H9 (cell line): ENCODE results near the gene KCNH1. TPM values are rescaled to one million over a fixed set of nuclear protein-coding genes. Genes with fewer than 3 reads are reported as not detected.

Source experiments
- DNase-seq: peaks from one replicate; pipeline ENCODE4 v3.0.0-alpha.2; 2017
- H2AFZ ChIP-seq: one replicate; pipeline ENCODE4 v1.6.1; 2013; ENCODE audit warnings: mild to moderate bottlenecking, low read length, control low read depth, moderate library complexity
- H2AK5ac ChIP-seq: 2 replicates; pipeline ENCODE4 v1.6.1; 2013; ENCODE audit warnings: low read length, control low read depth, mixed read lengths; ENCODE audit not compliant: insufficient read length
- H2BK120ac ChIP-seq: one replicate; pipeline ENCODE4 v1.6.1; 2013; ENCODE audit warnings: low read depth, mild to moderate bottlenecking, low read length, control low read depth, inconsistent platforms; ENCODE audit not compliant: poor library complexity, severe bottlenecking
- H2BK12ac ChIP-seq: 2 replicates; pipeline ENCODE4 v1.6.1; 2013; ENCODE audit warnings: low read length, control low read depth, mixed read lengths, low read depth; ENCODE audit not compliant: insufficient read length
- H2BK15ac ChIP-seq: 2 replicates; pipeline ENCODE4 v1.6.1; 2013; ENCODE audit warnings: low read depth, low read length, control low read depth
- H2BK20ac ChIP-seq: one replicate; pipeline ENCODE4 v1.6.1; 2013; ENCODE audit warnings: low read depth, mild to moderate bottlenecking, low read length, control low read depth, inconsistent platforms; ENCODE audit not compliant: poor library complexity, severe bottlenecking
- H2BK5ac ChIP-seq: 2 replicates; pipeline ENCODE4 v1.6.1; 2013; ENCODE audit warnings: low read length, control low read depth, mixed read lengths; ENCODE audit not compliant: insufficient read length
- H3K14ac ChIP-seq: 2 replicates; pipeline ENCODE4 v1.6.1; 2013; ENCODE audit warnings: low read length, control low read depth; ENCODE audit not compliant: insufficient read depth
- H3K18ac ChIP-seq: 2 replicates; pipeline ENCODE4 v1.6.1; 2013; ENCODE audit warnings: low read depth, mild to moderate bottlenecking, mixed read lengths, low read length, control low read depth; ENCODE audit not compliant: insufficient read length
- H3K23ac ChIP-seq: 2 replicates; pipeline ENCODE4 v1.6.1; 2013; ENCODE audit warnings: low read length, control low read depth, mixed read lengths, low read depth; ENCODE audit not compliant: insufficient read length
- H3K23me2 ChIP-seq: 2 replicates; pipeline ENCODE4 v1.6.1; 2013; ENCODE audit warnings: low read depth, mild to moderate bottlenecking, mixed read lengths, low read length, control low read depth; ENCODE audit not compliant: insufficient read length, poor library complexity, severe bottlenecking
- H3K27ac ChIP-seq: 2 replicates; pipeline ENCODE4 v1.5.1; 2013; ENCODE audit warnings: low read length, control low read depth, mixed read lengths, low read depth; ENCODE audit not compliant: insufficient read length
- H3K27me3 ChIP-seq: 2 replicates; pipeline ENCODE4 v1.6.1; 2013; ENCODE audit warnings: low read length, control low read depth, inconsistent platforms; ENCODE audit not compliant: insufficient read depth
- H3K4ac ChIP-seq: 2 replicates; pipeline ENCODE4 v1.6.1; 2013; ENCODE audit warnings: low read depth, mild to moderate bottlenecking, control low read depth, inconsistent platforms, low read length, moderate library complexity
- H3K4me1 ChIP-seq: 2 replicates; pipeline ENCODE4 v1.6.1; 2013; ENCODE audit warnings: low read length, control low read depth, inconsistent platforms; ENCODE audit not compliant: insufficient read depth
- H3K4me2 ChIP-seq: 2 replicates; pipeline ENCODE4 v1.6.1; 2013; ENCODE audit warnings: low read length, control low read depth, mixed read lengths; ENCODE audit not compliant: insufficient read length, insufficient read depth
- H3K56ac ChIP-seq: 2 replicates; pipeline ENCODE4 v1.6.1; 2013; ENCODE audit warnings: low read depth, mild to moderate bottlenecking, mixed read lengths, low read length, control low read depth; ENCODE audit not compliant: insufficient read length
- H3K79me1 ChIP-seq: 2 replicates; pipeline ENCODE4 v1.6.1; 2013; ENCODE audit warnings: low read depth, mild to moderate bottlenecking, moderate library complexity, low read length, control low read depth, inconsistent platforms; ENCODE audit not compliant: insufficient read depth, poor library complexity, severe bottlenecking
- H3K79me2 ChIP-seq: 2 replicates; pipeline ENCODE4 v1.6.1; 2013; ENCODE audit warnings: low read length, control low read depth, inconsistent platforms; ENCODE audit not compliant: insufficient read depth
- H3K9ac ChIP-seq: 2 replicates; pipeline ENCODE4 v1.6.1; 2013; ENCODE audit warnings: low read length, control low read depth, mixed read lengths; ENCODE audit not compliant: insufficient read length; ENCODE audit errors: extremely low read depth
- H3K9me3 ChIP-seq: one replicate; pipeline ENCODE4 v1.6.1; 2013; ENCODE audit warnings: low read depth, low read length, inconsistent platforms; ENCODE audit not compliant: control insufficient read depth
- H3T11ph ChIP-seq: one replicate; pipeline ENCODE4 v1.6.1; 2013; ENCODE audit warnings: mild to moderate bottlenecking, low read length, control low read depth, inconsistent platforms
- H4K20me1 ChIP-seq: one replicate; pipeline ENCODE4 v1.6.1; 2013; ENCODE audit not compliant: control insufficient read depth, insufficient read length, insufficient read depth
- H4K5ac ChIP-seq: 2 replicates; pipeline ENCODE4 v1.6.1; 2013; ENCODE audit warnings: low read depth, mild to moderate bottlenecking, mixed read lengths, low read length, control low read depth; ENCODE audit not compliant: insufficient read length
- H4K8ac ChIP-seq: replicated peaks from 2 replicates; pipeline ENCODE4 v1.6.1; 2013; ENCODE audit warnings: low read length, control low read depth, mixed read lengths, low read depth; ENCODE audit not compliant: insufficient read length
- H4K91ac ChIP-seq: 2 replicates; pipeline ENCODE4 v1.6.1; 2013; ENCODE audit warnings: low read depth, mild to moderate bottlenecking, moderate library complexity, mixed read lengths, low read length, control low read depth; ENCODE audit not compliant: insufficient read length
- H3K27ac Mint-ChIP-seq, 3 experiments: 2 replicates in 2 of 3; 3 replicates in 1 of 3; pipeline ENCODE4 v1.8.0; 2020 to 2021; ENCODE audit warnings: mixed read lengths in 3 of 3, mild to moderate bottlenecking in 1 of 3, moderate library complexity in 1 of 3
- H3K27me3 Mint-ChIP-seq: 2 replicates; pipeline ENCODE4 v1.8.0; 2021; ENCODE audit warnings: low read depth, mild to moderate bottlenecking, moderate library complexity, mixed read lengths
- H3K36me3 Mint-ChIP-seq, 3 experiments: 2 replicates in 2 of 3; 3 replicates in 1 of 3; pipeline ENCODE4 v1.8.0; 2020 to 2021; ENCODE audit warnings: low read depth in 3 of 3, mixed read lengths in 3 of 3; ENCODE audit not compliant: insufficient read depth in 1 of 3
- H3K4me1 Mint-ChIP-seq, 2 experiments: 2 replicates each; pipeline ENCODE4 v1.8.0; 2020; ENCODE audit warnings: mixed read lengths in 2 of 2
- H3K4me3 Mint-ChIP-seq, 2 experiments: 2 replicates in 1 of 2; 3 replicates in 1 of 2; pipeline ENCODE4 v1.8.0; 2020 to 2021; ENCODE audit warnings: mild to moderate bottlenecking in 2 of 2, mixed read lengths in 2 of 2, moderate library complexity in 1 of 2
- H3K9me3 Mint-ChIP-seq, 2 experiments: 2 replicates in 1 of 2; 3 replicates in 1 of 2; pipeline ENCODE4 v1.8.0; 2020; ENCODE audit warnings: mild to moderate bottlenecking in 2 of 2, mixed read lengths in 2 of 2, moderate library complexity in 1 of 2
- WGBS: extraction: QIAGEN DNeasy Blood & Tissue Kit; methylation state at CpG from one replicate; pipeline ENCODE4 v1.1.7; 2013; ENCODE audit warnings: missing lambda C conversion rate, low lambda C conversion rate, mixed read lengths; ENCODE audit not compliant: insufficient read length; ENCODE audit errors: extremely low coverage; 5-methylcytosine and 5-hydroxymethylcytosine counted together
- total RNA-seq: library from RNA; stranded (reverse); gene quantifications from 2 replicates; pipeline ENCODE4 v1.2.1, GENCODE V29; 2021
- TF ChIP-seq, protein P1 (sequence below): fragments of 200-600 bp; sonication (generic); conservative IDR thresholded peaks from 3 replicates; pipeline ENCODE4 v1.8.0; 2021; ENCODE audit warnings: antibody characterized with exemption, mild to moderate bottlenecking

Gene KCNH1
- total RNA-seq, 1 experiment from 2014 or later = 0.11 TPM

DNA sequence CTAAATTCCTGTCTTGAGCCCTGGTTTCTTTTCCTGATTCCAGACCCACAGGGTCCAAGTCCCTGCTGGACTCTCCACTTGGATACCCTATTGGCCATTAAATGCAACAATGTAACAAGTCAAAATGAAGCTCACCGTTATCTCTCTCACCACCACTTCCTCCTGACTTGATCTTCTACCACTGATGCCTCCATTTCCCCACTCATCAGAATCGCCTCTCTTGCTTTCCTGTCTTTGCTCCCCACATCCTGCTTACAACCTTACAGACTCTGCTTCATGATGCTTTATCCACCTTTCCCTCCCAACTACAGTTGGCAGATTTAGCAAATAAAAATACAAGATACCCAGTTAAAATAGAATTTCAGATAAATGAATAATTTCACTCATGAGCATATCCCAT is 343.8 kb downstream of the KCNH1 start:
- H4K8ac ChIP-seq = no peak overlapping the region
- H2BK120ac ChIP-seq = no peak overlapping the region
- no peak overlapping the region for H3K27ac ChIP-seq
- no peak overlapping the region for H3K14ac ChIP-seq
- H3K23me2 ChIP-seq = no peaks in the 10 kb centered on the region
- H2BK15ac ChIP-seq = no peak overlapping the region
- H3K56ac ChIP-seq = no peak overlapping the region
- H2BK20ac ChIP-seq = no peak overlapping the region
- no CpG with 5 or more reads among the region's 2 CpGs for WGBS
- no peak overlapping the region for H3K18ac ChIP-seq
- no peak for DNase-seq
- no peak overlapping the region for H2AK5ac ChIP-seq
- no peak overlapping the region for H3K4ac ChIP-seq
- H2BK5ac ChIP-seq = no peak overlapping the region
- Mint-ChIP-seq H3K4me1 (no peaks in the 10 kb centered on the region), H3K9me3 (no peaks in the 10 kb centered on the region), H3K27me3 (no peaks in the 10 kb centered on the region; the same call in 1 of the 2 replicates), H3K36me3 (no peaks in the 10 kb centered on the region), H3K27ac (no peak overlapping the region; a peak in 1 of 7 replicates), H3K4me3 (no peak overlapping the region)
- H3K4me2 ChIP-seq = no peak overlapping the region
- H4K91ac ChIP-seq = no peak overlapping the region
- H3K27me3 ChIP-seq = no peaks in the 10 kb centered on the region
- H3K9ac ChIP-seq = no peak overlapping the region
- no peaks in the 10 kb centered on the region for H3K4me1 ChIP-seq
- no peak overlapping the region for H2BK12ac ChIP-seq
- H2AFZ ChIP-seq = no peak overlapping the region
- TF ChIP-seq, protein P1, sequence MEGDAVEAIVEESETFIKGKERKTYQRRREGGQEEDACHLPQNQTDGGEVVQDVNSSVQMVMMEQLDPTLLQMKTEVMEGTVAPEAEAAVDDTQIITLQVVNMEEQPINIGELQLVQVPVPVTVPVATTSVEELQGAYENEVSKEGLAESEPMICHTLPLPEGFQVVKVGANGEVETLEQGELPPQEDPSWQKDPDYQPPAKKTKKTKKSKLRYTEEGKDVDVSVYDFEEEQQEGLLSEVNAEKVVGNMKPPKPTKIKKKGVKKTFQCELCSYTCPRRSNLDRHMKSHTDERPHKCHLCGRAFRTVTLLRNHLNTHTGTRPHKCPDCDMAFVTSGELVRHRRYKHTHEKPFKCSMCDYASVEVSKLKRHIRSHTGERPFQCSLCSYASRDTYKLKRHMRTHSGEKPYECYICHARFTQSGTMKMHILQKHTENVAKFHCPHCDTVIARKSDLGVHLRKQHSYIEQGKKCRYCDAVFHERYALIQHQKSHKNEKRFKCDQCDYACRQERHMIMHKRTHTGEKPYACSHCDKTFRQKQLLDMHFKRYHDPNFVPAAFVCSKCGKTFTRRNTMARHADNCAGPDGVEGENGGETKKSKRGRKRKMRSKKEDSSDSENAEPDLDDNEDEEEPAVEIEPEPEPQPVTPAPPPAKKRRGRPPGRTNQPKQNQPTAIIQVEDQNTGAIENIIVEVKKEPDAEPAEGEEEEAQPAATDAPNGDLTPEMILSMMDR = no peak
- H3K79me1 ChIP-seq = no peaks in the 10 kb centered on the region
- no peaks in the 10 kb centered on the region for H4K20me1 ChIP-seq
- no peak overlapping the region for H3T11ph ChIP-seq
- H3K9me3 ChIP-seq = no peaks in the 10 kb centered on the region
- H3K23ac ChIP-seq = no peak overlapping the region
- H4K5ac ChIP-seq = no peak overlapping the region
- no peaks in the 10 kb centered on the region for H3K79me2 ChIP-seq
